ENCODE results near the gene COL24A1. TPM values are rescaled to one million over a fixed set of nuclear protein-coding genes. Genes with fewer than 3 reads are reported as not detected.

Gene COL24A1
- total and polyA plus RNA-seq, 2 donors (not counting 3 experiments of a cell fraction or from before 2014, with no cell fraction given), result 0.03 TPM; not detected in 1

GRCh38 chr1:86137436-86137835, 19.1 kb downstream of the COL24A1 start:
- DNase-seq (ENCODE audit: low read depth, low spot score), result no peak
- CTCF ChIA-PET, result no interaction called here

More at GRCh38 chr1:86137436-86137835, 19.1 kb downstream of the COL24A1 start:
- no peaks in the 10 kb centered on the region for H3K4me1 ChIP-seq (ENCODE audit: control insufficient read depth, extremely low read depth, insufficient read depth, low read length)
- H3K27ac ChIP-seq (ENCODE audit: insufficient read depth, low read depth, low read length), result no peak overlapping the region
- peaks cover 3 to 4% of the 10 kb centered on the region in 2 experiments for H3K27me3 ChIP-seq (ENCODE audit: control insufficient read depth in 2 of 2, insufficient read depth in 2 of 2, low read length in 2 of 2)
- BruUV-seq (replicated peaks), result no TSS peak
- H3K9me1 ChIP-seq (replicated peaks; ENCODE audit: control insufficient read depth, extremely low read depth, insufficient read depth, low read length), result no peaks in the 10 kb centered on the region
- no peak for TF ChIP-seq POLR2A (IDR thresholded peaks at IDR 0.05; ENCODE audit: low read depth, low read length)
- no peak for TF ChIP-seq CTCF (IDR thresholded peaks at IDR 0.05; ENCODE audit: extremely low read depth in 1 of 2, insufficient read depth in 1 of 2, low read depth in 1 of 2, low read length in 2 of 2)
- TF ChIP-seq, protein P1, sequence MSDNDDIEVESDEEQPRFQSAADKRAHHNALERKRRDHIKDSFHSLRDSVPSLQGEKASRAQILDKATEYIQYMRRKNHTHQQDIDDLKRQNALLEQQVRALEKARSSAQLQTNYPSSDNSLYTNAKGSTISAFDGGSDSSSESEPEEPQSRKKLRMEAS (IDR thresholded peaks at IDR 0.05; ENCODE audit: insufficient read depth, insufficient read length), result no peak
- no peak for TF ChIP-seq GATA2 (IDR thresholded peaks at IDR 0.05; ENCODE audit: insufficient read depth, insufficient read length, low read depth, low read length)
- TF ChIP-seq MYC (IDR thresholded peaks at IDR 0.05; ENCODE audit: low read depth, low read length), result no peak
- TF ChIP-seq POLR2AphosphoS5 (IDR thresholded peaks at IDR 0.05; ENCODE audit: insufficient read depth, low read depth, low read length), result no peak
- no peak for TF ChIP-seq EZH2 (IDR thresholded peaks at IDR 0.05; ENCODE audit: borderline replicate concordance, low read depth, low read length, severe bottlenecking)
- TF ChIP-seq FOS (IDR thresholded peaks at IDR 0.05; ENCODE audit: borderline replicate concordance, insufficient read depth, low read length), result no peak
- no peak for TF ChIP-seq JUN (IDR thresholded peaks at IDR 0.05; ENCODE audit: borderline replicate concordance, insufficient read depth, insufficient read length, low read depth)
- H3K79me2 ChIP-seq (ENCODE audit: control insufficient read depth, insufficient read depth, low read length), result no peaks in the 10 kb centered on the region
- no peak overlapping the region for H3K4me2 ChIP-seq (ENCODE audit: insufficient read depth, low read length)
- H3K36me3 ChIP-seq (ENCODE audit: control insufficient read depth in 2 of 2, extremely low read depth in 1 of 2, insufficient read depth in 2 of 2, low read length in 2 of 2), result no peaks in the 10 kb centered on the region
- H2AFZ ChIP-seq (ENCODE audit: low read depth, low read length), result no peak overlapping the region
- POLR2A ChIA-PET, result no interaction called here
- intact Hi-C loops (cut with micrococcal nuclease), result no loop called here
- H3K9ac ChIP-seq (replicated peaks; ENCODE audit: extremely low read depth, insufficient read depth, low read length), result no peak overlapping the region
- H4K20me1 ChIP-seq (replicated peaks; ENCODE audit: control insufficient read depth, extremely low read depth, insufficient read depth, low read length), result no peaks in the 10 kb centered on the region
- H3K4me3 ChIP-seq (replicated peaks in 1 of 3; ENCODE audit: insufficient read depth in 1 of 3, low read depth in 1 of 3, low read length in 3 of 3), result no peak overlapping the region
- FAIRE-seq, result no peak
- H3K9me3 ChIP-seq (replicated peaks; ENCODE audit: control insufficient read depth, insufficient read depth, low read length), result no peaks in the 10 kb centered on the region
- dilution Hi-C loops (cut with MboI; ENCODE audit: extremely low pct_ligation_motif_present, low sequenced_read_pairs), result no loop called here

All from endothelial cell of umbilical vein (primary cell).